22Rv1 (cell line): ENCODE data around the gene MPV17.

Experiments
- CTCF ChIP-seq: fragments of 450-650 bp; IDR thresholded peaks from 2 replicates; pipeline ENCODE4 v1.5.1; 2017; ENCODE audit warnings: mild to moderate bottlenecking
- ZFX ChIP-seq: fragments of 450-650 bp; IDR thresholded peaks from 2 replicates; pipeline ENCODE4 v1.6.1; 2017; ENCODE audit warnings: antibody characterized with exemption, borderline replicate concordance

DNA sequence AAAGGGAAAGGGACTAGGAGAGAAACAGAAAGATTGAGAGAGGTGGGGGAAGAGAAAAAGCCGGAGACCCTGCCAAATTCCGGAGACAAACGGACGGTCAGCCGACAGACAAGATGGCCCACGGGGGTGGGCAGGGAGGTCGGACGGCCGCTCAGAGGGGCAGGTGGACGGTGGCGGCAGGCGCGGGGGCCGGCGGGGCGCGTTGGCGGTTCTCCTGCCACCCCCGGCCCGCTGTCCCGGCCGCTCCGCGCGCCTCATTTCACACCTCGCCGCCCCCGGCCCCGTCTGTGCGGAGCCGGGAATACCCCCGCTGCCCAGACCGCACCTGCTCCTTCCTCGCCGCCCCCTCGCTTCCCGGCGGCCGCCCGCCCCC, 61.0 kb downstream of the MPV17 start:
- no peak for TF ChIP-seq CTCF
- TF ChIP-seq ZFX, result no peak
